Calu3 (cell line): ENCODE results near the gene LCTL. TPM values are rescaled to one million over a fixed set of nuclear protein-coding genes. Genes with fewer than 3 reads are reported as not detected.

Experiments used
- BruUV-seq: library from RNA; stranded (reverse); fragments of 400-500 nt; replicated peaks from 2 replicates; lab custom pipeline; 2021; lab: Mats Ljungman, UMichigan
- CTCF ChIA-PET: fragments of 300-600 bp; sonication (Branson Sonifier 250); formaldehyde crosslinking; loops from one replicate; lab custom pipeline; 2022; ENCODE audit warnings: antibody characterized with exemption; lab: Charles Lee
- DNase-seq: peaks from one replicate; pipeline ENCODE4 v3.0.0; 2022
- H3K27ac Mint-ChIP-seq: one replicate; pipeline ENCODE4 v1.8.0; 2022; ENCODE audit warnings: mixed read lengths; ENCODE audit not compliant: unreplicated experiment
- H3K27me3 Mint-ChIP-seq: one replicate; pipeline ENCODE4 v1.8.0; 2022; ENCODE audit warnings: mixed read lengths; ENCODE audit not compliant: unreplicated experiment
- H3K36me3 Mint-ChIP-seq: one replicate; pipeline ENCODE4 v1.8.0; 2022; ENCODE audit warnings: mild to moderate bottlenecking, moderate library complexity, mixed read lengths; ENCODE audit not compliant: insufficient read depth, unreplicated experiment
- H3K4me1 Mint-ChIP-seq: one replicate; pipeline ENCODE4 v1.8.0; 2022; ENCODE audit warnings: mild to moderate bottlenecking, low read depth, mixed read lengths; ENCODE audit not compliant: unreplicated experiment
- H3K4me3 Mint-ChIP-seq: one replicate; pipeline ENCODE4 v1.8.0; 2022; ENCODE audit warnings: mild to moderate bottlenecking, low read depth, moderate library complexity, mixed read lengths; ENCODE audit not compliant: unreplicated experiment
- H3K9me3 Mint-ChIP-seq: one replicate; pipeline ENCODE4 v1.8.0; 2022; ENCODE audit warnings: low read depth, mixed read lengths; ENCODE audit not compliant: unreplicated experiment
- intact Hi-C: fragments of 100-400 bp; cut with micrococcal nuclease; formaldehyde crosslinking; loops from one replicate; pipeline ENCODE4 v1.10.0; 2022; ENCODE audit not compliant: unreplicated experiment
- total RNA-seq: library from RNA; stranded (reverse); gene quantifications from 2 replicates; pipeline ENCODE4 v1.2.3, GENCODE V29; 2022
- TF ChIP-seq, protein P1 (sequence below): fragments of 200-600 bp; IDR thresholded peaks from one replicate; pipeline ENCODE4 v1.8.0; 2022; ENCODE audit warnings: antibody characterized with exemption; ENCODE audit not compliant: unreplicated experiment

Gene LCTL
- total RNA-seq, 1 experiment from 2014 or later, result 0.35 TPM

DNA sequence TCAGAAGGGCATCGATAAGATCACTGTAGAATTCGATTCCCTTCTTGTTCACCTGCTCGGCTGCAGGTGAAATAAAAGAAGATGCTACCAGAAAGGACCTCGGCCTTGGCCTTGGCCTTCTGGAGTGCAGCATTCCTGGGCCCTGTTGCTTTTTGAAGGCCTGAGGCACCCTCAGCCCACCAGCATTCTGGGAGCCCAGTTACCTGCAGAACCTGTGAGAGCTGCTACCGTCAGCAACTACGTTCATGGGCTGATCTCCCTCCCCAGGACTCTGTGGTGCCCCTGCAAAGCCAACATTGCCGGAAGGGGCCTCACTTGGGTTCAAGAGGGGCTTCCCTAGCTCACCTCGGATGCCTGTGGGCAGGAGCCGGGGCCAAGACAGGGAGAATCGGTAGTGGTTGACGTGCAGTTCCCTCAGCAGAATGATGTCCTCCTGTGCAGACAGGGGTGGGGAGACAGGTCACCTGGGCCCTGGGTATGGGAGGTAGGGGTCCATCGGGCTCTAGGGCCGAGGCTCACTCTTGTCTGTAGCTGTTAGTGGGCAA lies 2.2 kb downstream of the LCTL start:
- no TSS peak for BruUV-seq
- TF ChIP-seq, protein P1, sequence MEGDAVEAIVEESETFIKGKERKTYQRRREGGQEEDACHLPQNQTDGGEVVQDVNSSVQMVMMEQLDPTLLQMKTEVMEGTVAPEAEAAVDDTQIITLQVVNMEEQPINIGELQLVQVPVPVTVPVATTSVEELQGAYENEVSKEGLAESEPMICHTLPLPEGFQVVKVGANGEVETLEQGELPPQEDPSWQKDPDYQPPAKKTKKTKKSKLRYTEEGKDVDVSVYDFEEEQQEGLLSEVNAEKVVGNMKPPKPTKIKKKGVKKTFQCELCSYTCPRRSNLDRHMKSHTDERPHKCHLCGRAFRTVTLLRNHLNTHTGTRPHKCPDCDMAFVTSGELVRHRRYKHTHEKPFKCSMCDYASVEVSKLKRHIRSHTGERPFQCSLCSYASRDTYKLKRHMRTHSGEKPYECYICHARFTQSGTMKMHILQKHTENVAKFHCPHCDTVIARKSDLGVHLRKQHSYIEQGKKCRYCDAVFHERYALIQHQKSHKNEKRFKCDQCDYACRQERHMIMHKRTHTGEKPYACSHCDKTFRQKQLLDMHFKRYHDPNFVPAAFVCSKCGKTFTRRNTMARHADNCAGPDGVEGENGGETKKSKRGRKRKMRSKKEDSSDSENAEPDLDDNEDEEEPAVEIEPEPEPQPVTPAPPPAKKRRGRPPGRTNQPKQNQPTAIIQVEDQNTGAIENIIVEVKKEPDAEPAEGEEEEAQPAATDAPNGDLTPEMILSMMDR, result no peak
- CTCF ChIA-PET, result no interaction called here
- Mint-ChIP-seq H3K27ac (no peak overlapping the region), H3K4me3 (no peak overlapping the region), H3K36me3 (no peaks in the 10 kb centered on the region), H3K9me3 (no peaks in the 10 kb centered on the region), H3K27me3 (no peaks in the 10 kb centered on the region), H3K4me1 (peaks cover 13% of the 10 kb centered on the region)
- DNase-seq, result no peak
- intact Hi-C loops, result no loop called here

DNA sequence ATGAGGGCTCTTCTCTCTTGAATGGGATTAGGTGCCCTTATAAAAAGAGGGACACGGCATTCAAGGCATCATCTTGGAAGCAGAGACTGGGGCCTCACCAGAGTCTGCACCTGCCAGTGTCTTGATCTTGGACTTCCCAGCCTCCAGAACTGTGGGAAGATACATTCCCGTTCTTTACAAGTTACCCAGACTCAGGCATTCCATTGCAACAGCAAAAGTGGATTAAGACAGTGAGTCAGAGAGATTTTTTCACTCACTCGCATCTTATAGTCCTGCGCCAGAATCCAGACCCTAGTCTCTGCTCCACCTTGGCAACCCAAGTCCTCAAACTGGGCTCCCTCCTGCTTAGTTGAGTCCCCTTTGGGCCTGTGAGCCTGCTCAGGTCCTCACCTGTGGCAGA lies 2.7 kb downstream of the LCTL start:
- CTCF ChIA-PET, result no interaction called here
- no peak overlapping the region for H3K27ac Mint-ChIP-seq
- no peak for DNase-seq
- no TSS peak for BruUV-seq
- no peaks in the 10 kb centered on the region for H3K36me3 Mint-ChIP-seq
- no peaks in the 10 kb centered on the region for H3K9me3 Mint-ChIP-seq
- TF ChIP-seq, protein P1, result no peak
- no peak overlapping the region for H3K4me3 Mint-ChIP-seq
- H3K27me3 Mint-ChIP-seq, result no peaks in the 10 kb centered on the region
- H3K4me1 Mint-ChIP-seq, result peaks cover 13% of the 10 kb centered on the region
- intact Hi-C loops, result no loop called here

DNA sequence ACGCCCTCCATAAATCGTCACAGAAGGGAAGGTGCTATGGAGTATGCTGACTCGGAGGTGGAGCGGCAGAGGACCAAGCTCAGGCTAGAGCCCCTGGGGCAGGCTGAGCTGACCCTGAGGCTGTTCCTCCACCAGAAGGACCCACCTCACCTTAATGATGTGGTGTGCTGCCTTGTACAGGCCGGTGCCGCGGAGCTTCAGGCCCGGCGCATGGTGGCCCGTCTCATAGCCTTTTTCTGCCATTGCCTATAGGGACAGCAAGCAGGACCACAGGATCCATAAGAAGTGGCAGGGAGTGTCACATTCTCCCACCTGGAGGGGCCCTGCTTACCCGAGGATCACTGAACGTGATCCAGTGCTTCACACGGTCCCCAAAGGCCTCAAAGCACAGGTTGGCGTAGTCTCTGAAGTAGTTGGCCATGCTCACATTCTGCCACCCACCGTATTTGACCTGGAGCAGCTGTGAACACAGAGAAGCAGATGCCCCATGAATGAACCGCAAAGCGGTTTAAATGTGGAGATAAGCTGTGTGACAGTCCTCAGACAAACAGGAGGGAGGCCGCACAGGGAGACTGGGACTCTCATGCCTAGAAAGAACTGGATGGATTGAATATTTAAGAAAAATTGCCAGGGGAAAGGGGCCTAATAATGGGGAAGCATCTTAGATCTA lies 4.8 kb downstream of the LCTL start:
- CTCF ChIA-PET, result no interaction called here
- TF ChIP-seq, protein P1, result no peak
- Mint-ChIP-seq H3K4me3 (no peak overlapping the region), H3K27ac (no peak overlapping the region), H3K27me3 (no peaks in the 10 kb centered on the region), H3K9me3 (no peaks in the 10 kb centered on the region), H3K36me3 (no peaks in the 10 kb centered on the region), H3K4me1 (peaks cover 1% of the 10 kb centered on the region)
- intact Hi-C loops, result no loop called here
- no TSS peak for BruUV-seq
- DNase-seq, result no peak

DNA sequence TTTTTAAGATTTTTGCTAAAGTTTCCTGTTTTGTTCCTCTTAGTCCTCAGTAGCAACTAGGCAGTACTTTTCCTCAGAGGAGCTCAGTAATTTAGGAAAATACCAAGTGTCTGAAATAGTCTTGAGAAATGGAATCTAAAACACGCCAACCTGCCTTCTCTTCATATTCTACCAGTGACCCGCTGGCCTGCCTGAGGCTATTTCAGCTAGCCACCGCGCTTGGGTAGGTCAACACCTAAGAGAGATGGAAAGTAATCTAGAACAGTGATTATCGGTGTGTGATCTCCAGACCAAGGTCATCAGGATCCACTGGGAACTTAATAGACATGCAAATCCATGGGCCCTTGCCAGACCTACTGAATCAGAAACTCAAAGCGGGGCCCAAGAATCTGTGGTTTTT lies 7.5 kb downstream of the LCTL start:
- no peak overlapping the region for H3K27ac Mint-ChIP-seq
- TF ChIP-seq, protein P1, result no peak
- H3K36me3 Mint-ChIP-seq, result no peaks in the 10 kb centered on the region
- no peaks in the 10 kb centered on the region for H3K27me3 Mint-ChIP-seq
- no TSS peak for BruUV-seq
- no peak overlapping the region for H3K4me3 Mint-ChIP-seq
- peaks cover 3% of the 10 kb centered on the region for H3K9me3 Mint-ChIP-seq
- CTCF ChIA-PET, result interaction anchor here (0.6 kb wide), 1 partner anchor 617 kb away, joined by 3 read pairs; no protein-coding TSS in a partner anchor
- DNase-seq, result no peak
- intact Hi-C loops, result no loop called here
- H3K4me1 Mint-ChIP-seq, result no peaks in the 10 kb centered on the region
